Stimulated activated CD4-positive, alpha-beta T cell treated with anti-CD3 and anti-CD28 coated beads, Interleukin-12 subunit alpha, Interleukin-12 subunit beta, amount 100 ng/mL, for 4 hours (primary cell): ENCODE data around the gene ARHGAP26.
"Not testable (repeated sequence)": the region's sequence is repeated elsewhere in the genome, so short reads cannot be mapped to it uniquely, and the experiment has no call there.

Experiments
- DNase-seq: peaks from one replicate; pipeline ENCODE4 v3.0.0-alpha.2; 2020

The ARHGAP26 gene

GRCh38 chr5:142938266-142938880 is 168.2 kb downstream of the ARHGAP26 start:
- DNase-seq: no peak

DNA sequence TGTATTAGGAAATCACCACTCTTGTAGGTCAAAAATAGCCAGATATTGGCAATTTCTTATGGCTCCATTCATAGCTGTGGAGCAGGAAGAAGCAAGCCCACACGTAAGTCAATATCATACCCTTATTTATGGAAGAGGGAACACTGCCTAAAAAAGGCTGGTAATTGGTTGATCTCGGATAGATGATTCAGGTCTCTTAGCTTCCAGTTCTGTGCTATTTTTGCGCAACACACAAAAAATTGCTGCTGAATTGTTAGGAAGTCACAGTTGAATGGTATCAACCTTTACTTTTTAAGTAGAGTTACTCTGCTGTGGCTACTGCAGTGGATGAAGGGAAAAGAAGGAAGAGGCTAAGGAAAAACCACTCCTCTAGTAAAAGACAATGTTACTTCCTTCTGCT is 168.8 kb downstream of the ARHGAP26 start:
- DNase-seq: no peak

DNA sequence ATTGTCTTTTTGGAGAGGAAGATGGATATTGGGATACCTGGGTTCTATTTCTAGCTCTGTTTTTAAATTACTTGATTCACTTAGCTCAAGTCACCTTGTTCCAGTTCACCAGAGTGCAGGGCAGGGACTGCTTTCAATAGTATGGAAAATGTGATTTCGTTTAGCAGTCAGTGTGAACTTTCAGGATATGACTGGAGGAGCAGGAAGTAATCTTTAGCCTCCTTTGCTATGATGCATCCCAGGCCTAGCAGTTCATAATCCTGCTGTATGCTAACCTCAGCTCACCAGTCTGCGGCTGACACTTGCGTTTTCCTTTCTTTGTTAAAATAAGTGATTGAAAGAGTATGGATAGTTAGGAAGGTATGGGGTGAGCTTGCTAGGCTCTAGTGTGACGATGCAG is 169.7 kb downstream of the ARHGAP26 start:
- no peak for DNase-seq

GRCh38 chr5:142941245-142941644 is 171.1 kb downstream of the ARHGAP26 start:
- DNase-seq: no peak

DNA sequence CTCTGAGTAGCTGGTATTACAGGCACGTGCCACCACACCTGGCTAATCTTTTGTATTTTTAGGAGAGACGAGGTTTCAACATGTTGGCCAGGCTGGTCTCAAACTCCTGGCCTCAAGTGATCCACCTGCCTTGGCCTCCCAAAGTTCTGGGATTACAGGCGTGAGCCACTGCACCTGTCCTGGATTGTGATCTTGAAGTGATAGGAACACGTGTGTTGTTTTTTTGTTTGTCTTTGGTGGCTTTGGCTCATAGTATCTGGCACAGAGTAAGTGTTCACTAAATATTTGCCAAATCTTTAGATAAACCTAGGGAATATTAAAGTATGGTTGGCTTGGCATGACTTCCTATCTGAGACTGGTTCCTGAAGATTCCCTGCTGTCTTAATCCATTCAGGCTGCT is 172.7 kb downstream of the ARHGAP26 start:
- DNase-seq: no peak

DNA sequence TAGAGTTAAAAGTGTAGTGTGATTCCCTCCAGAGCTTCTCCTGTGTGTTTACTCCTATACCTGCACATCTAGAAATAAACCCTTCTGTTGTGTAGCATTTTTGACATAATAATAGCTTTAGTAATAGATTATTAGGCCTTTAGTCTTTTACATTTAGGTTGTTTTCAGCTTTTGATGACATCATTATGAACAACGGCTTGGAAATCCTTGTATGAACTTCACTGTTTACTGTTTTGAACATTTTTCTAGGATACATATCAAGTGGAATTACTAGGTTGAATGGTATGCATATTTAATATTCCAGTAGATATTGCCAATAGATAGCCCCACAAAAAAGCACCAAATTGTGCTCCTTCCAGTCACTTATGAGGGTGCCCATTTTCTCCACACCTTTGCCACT is 174.0 kb downstream of the ARHGAP26 start:
- DNase-seq: no peak

- no peak for DNase-seq
These were observed 175.1 kb downstream of the ARHGAP26 start for GRCh38 chr5:142945321-142945720.

DNA sequence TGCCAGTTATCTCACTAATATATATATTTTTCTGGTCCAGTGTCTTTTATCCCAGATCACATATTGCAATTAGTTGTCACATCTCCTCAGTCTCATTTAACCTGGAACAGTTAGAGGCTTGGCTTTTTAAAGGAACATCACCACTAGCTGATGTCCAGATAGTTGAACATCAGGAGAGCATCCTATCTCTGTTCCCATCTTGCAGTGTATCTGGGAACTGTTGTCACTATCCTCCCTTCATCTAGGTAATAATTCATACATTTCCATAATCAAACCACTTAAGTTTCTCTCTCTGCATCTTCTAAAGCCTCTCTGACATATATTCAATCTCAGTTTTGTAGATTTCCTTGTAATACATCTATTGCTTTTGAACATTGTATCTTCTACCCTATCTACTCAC is 175.7 kb downstream of the ARHGAP26 start:
- no peak for DNase-seq

GRCh38 chr5:142946547-142947426 is 176.6 kb downstream of the ARHGAP26 start:
- DNase-seq: no peak

DNA sequence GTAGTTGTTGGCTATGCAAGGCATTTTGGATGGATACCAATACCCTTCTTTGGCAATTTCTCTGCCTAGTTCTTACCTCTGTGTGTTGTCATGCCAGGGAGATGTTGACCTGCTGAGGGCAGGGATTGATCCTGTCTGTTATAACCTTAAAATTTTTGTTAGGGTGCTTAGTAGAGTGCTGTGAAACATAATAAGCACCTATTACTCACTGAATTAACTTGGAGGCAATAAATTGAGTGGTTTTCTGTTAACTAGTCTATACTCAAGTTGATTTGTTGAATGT is 177.2 kb downstream of the ARHGAP26 start:
- no peak for DNase-seq

DNA sequence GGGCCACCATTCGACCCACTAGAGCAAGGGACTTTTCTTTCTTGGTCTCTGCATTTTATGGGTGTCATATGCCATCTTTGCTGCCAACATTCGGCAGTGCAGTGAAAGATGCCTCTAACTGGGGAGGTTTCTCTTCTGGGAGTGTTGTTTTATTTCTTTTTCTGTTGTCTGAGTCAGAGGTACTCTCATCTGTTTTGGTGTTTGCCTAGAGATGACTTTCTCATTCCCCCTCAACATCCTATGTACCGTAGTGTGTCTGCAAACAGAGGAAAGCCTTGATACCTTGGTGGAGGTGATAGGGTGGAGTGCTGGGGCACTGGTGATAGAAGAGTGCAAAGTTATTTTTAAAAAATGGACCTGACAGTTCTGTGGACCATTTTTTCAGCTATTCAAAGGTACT is 182.1 kb downstream of the ARHGAP26 start:
- no peak for DNase-seq

DNA sequence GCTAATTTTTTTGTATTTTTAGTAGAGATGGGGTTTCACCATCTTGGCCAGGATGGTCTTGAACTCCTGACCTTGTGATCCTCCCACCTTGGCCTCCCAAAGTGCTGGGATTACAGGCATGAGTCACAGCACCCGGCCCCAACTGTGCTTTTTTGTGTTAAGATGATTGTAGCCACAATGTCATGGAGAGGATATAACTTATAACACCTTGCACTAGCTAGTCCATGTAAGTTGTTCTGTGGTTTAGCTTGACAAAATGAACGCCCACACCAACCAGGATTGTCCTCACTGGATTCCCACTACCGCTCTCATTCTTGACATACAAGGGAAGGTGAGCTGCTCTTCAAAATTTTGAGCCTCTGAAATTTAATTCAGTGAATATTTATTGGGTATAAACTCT is 182.7 kb downstream of the ARHGAP26 start:
- not testable (repeated sequence) for DNase-seq

- DNase-seq: no peak
These were observed 184.3 kb downstream of the ARHGAP26 start for GRCh38 chr5:142954455-142954854.

DNA sequence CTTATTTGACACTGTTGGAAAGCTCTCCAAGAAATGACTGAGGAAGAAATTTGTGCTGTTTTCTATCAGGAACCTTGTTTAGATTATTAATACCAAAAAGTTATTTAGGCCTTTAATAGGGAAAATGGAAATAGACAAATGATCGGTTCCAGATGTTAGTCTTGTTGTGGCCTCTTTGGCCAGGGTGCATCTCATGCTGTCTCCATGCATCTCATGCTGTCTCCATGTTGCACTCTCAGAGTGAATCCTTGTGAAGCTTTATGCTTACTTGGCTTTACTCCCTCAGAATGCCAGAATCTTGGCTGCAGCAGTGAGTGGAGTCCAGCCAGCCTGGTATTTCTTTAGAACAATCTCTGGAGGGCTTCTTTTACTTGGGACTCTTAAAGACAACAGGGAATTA is 185.5 kb downstream of the ARHGAP26 start:
- no peak for DNase-seq

GRCh38 chr5:142957528-142957927 is 187.4 kb downstream of the ARHGAP26 start:
- no peak for DNase-seq

DNA sequence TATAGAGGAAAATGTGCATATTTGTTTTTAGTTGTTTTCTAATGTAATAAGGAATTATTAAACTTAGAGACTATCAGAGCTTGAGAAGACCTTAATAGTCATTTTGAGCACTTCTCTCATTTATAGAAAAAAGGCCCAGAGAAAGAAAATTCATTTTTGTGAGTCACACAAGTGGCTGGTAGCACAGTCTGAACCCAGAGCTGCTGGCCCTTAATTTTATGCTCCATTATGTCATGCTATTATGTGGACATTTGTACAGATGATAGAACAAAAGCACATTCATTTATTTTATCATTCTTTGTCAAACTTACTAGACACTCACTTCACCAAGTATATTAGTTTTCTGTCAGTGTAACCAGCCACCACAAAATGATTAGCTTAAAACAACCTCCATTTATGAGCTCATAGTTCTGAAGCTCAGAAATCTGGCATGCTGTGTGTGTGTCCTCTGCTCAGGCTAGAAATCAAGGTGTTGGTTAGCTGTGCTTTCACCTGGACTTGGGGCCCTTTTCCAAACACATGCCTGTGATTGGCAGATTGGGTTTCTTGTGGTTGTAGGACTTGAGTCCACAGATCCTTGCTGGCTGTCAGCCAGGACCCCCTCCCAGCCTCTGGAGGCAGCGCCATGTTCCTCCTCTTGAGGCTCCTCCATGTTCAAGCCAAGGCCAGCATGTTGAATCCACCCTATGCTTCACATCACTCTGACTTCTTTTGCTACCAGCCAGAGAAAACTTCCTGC is 188.9 kb downstream of the ARHGAP26 start:
- DNase-seq: no peak

DNA sequence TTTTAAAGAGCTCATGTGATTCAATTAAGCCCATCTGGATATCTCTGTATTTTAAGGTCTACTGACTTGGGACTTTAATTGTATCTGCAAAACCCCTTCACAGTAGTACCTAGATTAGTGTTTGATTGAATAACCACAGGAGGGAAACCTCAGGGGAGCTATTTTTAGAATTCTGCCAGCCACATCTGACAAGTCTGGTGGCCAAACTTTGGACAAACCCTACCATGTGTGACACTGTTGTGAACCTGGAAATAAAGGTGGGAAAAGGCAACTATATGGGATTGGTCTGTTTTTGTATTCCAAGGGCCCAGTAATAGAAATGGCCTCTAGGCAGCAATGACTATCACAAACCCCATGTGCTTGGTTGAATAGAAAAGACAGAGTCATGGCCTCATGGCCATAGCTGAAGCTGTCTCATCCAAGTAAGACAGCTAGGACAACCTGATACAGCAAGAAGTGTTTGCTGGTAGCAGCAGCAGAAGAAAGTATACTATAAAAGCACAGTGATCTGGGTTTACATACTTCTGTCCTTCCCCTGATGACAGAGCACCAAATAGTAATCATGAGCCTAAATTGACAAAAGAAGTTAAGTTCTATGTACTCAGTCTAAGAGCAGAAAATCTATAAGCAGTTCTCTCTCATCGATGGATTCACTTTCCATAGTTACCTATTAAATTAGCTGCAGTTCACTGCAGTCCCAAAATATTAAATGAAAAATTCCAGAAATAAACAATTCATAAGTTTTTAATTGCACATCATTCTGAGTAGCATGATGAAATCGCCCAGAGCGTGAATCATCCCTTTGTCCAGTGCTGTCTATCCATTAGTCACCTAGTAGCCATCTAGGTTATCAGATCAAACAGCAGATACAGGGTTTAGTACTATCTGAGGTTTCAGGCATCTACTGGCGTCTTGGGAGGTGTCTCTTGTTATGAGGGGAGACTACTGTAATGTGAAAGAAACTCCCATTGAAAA is 189.8 kb downstream of the ARHGAP26 start:
- DNase-seq: no peak

GRCh38 chr5:142961440-142962173 is 191.4 kb downstream of the ARHGAP26 start:
- DNase-seq: no peak

DNA sequence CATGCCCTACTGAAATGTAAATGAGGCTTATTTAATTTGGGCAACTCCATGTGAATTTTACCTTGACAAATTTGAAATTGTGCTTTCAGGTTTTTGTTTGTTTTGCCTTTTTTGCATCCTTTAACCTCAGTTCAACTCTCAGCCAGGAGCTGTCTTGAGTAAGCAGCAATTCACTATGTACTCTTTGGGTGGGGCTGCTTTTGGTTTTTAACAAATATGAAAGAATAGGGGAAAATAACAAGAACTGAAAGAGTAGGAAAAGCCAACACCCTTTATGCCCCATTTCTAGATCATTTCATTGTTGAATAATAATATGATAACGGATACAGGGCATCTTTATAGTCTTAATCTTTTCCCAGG is 192.0 kb downstream of the ARHGAP26 start:
- DNase-seq: no peak

DNA sequence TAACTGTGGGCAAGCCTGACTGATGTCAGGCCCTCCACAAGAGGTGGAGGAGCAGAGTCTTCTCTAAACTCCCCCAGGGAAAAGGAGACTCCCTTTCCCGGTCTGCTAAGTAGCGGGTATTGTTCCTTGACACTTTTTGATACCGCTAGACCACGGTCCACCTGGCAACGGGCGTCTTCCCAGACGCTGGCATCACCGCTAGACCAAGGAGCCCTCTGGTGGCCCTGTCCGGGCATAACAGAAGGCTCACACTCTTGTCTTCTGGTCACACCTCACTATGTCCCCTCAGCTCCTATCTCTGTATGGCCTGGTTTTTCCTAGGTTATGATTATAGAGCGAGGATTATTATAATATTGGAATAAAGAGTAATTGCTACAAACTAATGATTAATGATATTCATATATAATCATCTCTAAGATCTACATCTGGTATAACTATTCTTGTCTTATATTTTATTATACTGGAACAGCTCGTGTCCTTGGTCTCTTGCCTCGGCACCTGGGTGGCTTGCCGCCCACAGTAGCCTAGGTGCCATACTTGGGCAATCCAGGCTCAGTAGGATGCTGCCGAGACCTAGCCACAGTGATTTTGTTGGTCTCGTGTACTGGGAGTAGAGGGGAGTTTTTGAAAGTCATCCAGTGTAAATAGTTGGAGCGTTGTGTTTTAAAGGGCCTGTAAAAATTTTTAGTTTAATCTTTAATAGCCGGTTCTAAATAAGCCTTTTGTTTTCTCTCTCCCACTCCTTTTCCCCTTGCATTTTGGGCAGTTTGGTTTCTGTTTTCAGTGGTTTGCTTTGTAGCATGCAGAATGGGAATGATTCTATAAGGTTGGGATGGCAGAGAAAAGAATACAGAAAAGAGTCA is 195.3 kb downstream of the ARHGAP26 start:
- DNase-seq: not testable (repeated sequence)

DNA sequence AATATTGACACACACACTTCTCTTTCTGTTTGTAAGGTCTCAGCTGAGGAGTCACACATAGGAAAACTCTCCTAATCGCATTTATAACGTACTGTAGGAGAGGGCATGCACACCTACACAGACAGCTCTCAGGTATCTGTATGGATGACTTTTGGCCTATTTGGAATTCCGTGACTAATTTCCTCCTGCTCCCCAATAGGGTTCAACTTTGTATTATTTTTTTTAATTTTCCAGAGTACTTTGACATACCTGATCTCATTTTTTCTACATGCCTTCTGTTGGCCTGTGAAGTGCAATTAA is 195.9 kb downstream of the ARHGAP26 start:
- no peak for DNase-seq
